ENCODE data around the gene CACNA1S. TPM values are rescaled to one million over a fixed set of nuclear protein-coding genes. Genes with fewer than 3 reads are reported as not detected.

The CACNA1S gene
- total and polyA plus RNA-seq, 2 of the 8 experiments (the other 6 are each of a cell fraction or from before 2014, with no cell fraction given): 0.06 TPM; not detected in 1

- DNase-seq (ENCODE audit: low read depth in 1 of 2, low spot score in 2 of 2) (no peak), FAIRE-seq (no peak)
- no peaks in the 10 kb centered on the region for H3K4me1 ChIP-seq (replicated peaks in 1 of 4; ENCODE audit: control insufficient read depth in 3 of 4, insufficient read depth in 4 of 4, low read length in 3 of 4)
- no peak overlapping the region for H3K23ac ChIP-seq (ENCODE audit: insufficient read length)
- H2BK12ac ChIP-seq (ENCODE audit: low read depth, low read length): no peak overlapping the region
- no peak overlapping the region for H3K4ac ChIP-seq (replicated peaks; ENCODE audit: insufficient read length, low read depth, low read length)
- no peak overlapping the region for H3K18ac ChIP-seq (ENCODE audit: extremely low read depth, low read length)
- H3K36me3 ChIP-seq (ENCODE audit: control insufficient read depth in 2 of 4, insufficient read depth in 4 of 4, low read length in 3 of 4): peaks cover 0 to 36% (median 16%) of the 10 kb centered on the region in 4 experiments; a peak in 6 of 8 replicates
- H2BK5ac ChIP-seq (ENCODE audit: low read depth, low read length): no peak overlapping the region
- no peak overlapping the region for H2BK120ac ChIP-seq (replicated peaks; ENCODE audit: low read depth, low read length)
- POLR2A ChIA-PET (ENCODE audit: partially characterized antibody): interaction anchor here (1.0 to 1.9 kb wide), 2 partner anchors 18 to 23 kb away, joined by 4 to 5 read pairs; no protein-coding TSS in a partner anchor
- no peaks in the 10 kb centered on the region for H3K79me2 ChIP-seq (ENCODE audit: control insufficient read depth in 1 of 2, insufficient read depth in 2 of 2, low read length in 2 of 2)
- peaks cover 0 to 6% of the 10 kb centered on the region in 2 experiments for H4K20me1 ChIP-seq (replicated peaks in 1 of 2; ENCODE audit: control insufficient read depth in 1 of 2, insufficient read depth in 2 of 2, low read length in 2 of 2)
- H4K91ac ChIP-seq (replicated peaks; ENCODE audit: insufficient read length, low read length): no peak overlapping the region
- CTCF ChIA-PET (ENCODE audit: partially characterized antibody): interaction anchor here (0.7 to 28.5 kb wide), 10 partner anchors 11 to 456 kb away, joined by 3 to 640 read pairs (median 9); partner anchors contain the start of gene KIF21B
- no peaks in the 10 kb centered on the region for H3K79me1 ChIP-seq (ENCODE audit: low read depth, low read length)
- H4K8ac ChIP-seq (ENCODE audit: extremely low read depth, insufficient read depth, low read length): no peak overlapping the region; the same call in 1 of the 2 replicates
- H2AFZ ChIP-seq (ENCODE audit: low read length): no peak overlapping the region
- WGBS, 2 experiments (ENCODE audit: extremely low coverage in 1 of 2, insufficient coverage in 1 of 2, insufficient read length in 1 of 2, insufficient replicate concordance in 2 of 2, low coverage in 1 of 2, low lambda C conversion rate in 2 of 2, missing lambda C conversion rate in 1 of 2): 96% methylated on average over 8 of the region's 10 CpGs; no CpG with 5 or more reads in 1 of the 2 experiments
- H3K9ac ChIP-seq (replicated peaks in 1 of 4; ENCODE audit: extremely low read depth in 1 of 4, low read depth in 3 of 4, low read length in 3 of 4): no peak overlapping the region
- no peak overlapping the region for H3K4me2 ChIP-seq (ENCODE audit: insufficient read depth in 1 of 2, low read depth in 2 of 2, low read length in 2 of 2)
- no peak overlapping the region for H2BK15ac ChIP-seq (ENCODE audit: low read length)
- H3K4me3 ChIP-seq (ENCODE audit: extremely low read depth in 1 of 4, insufficient read depth in 2 of 4, low read depth in 3 of 4, low read length in 4 of 4): no peak overlapping the region
- no peaks in the 10 kb centered on the region for H3K27me3 ChIP-seq (replicated peaks in 1 of 4; ENCODE audit: control insufficient read depth in 3 of 4, extremely low read depth in 1 of 4, insufficient read depth in 3 of 4, low read length in 3 of 4)
- no peak overlapping the region for H3K56ac ChIP-seq (replicated peaks; ENCODE audit: insufficient read length, low read depth, low read length)
- H2AK5ac ChIP-seq (ENCODE audit: low read depth, low read length): no peak overlapping the region
- H3K27ac ChIP-seq (ENCODE audit: low read depth, low read length): no peak overlapping the region
- H3K14ac ChIP-seq (ENCODE audit: insufficient read length): no peak overlapping the region
- no peak overlapping the region for H2BK20ac ChIP-seq (ENCODE audit: low read length)
- H3K23me2 ChIP-seq (ENCODE audit: low read depth, low read length): no peaks in the 10 kb centered on the region
- H4K5ac ChIP-seq (ENCODE audit: insufficient read length, low read depth, low read length): no peak overlapping the region
- no peaks in the 10 kb centered on the region for H3K9me3 ChIP-seq (ENCODE audit: insufficient read depth in 2 of 2, low read depth in 1 of 2, low read length in 1 of 2)
- TF ChIP-seq HDAC2 (IDR thresholded peaks at IDR 0.05; ENCODE audit: borderline replicate concordance in 1 of 2, low read depth in 2 of 2, low read length in 2 of 2) (no peak), BACH1 (IDR thresholded peaks at IDR 0.05; ENCODE audit: low read length) (no peak), RNF2 (IDR thresholded peaks at IDR 0.05; ENCODE audit: borderline replicate concordance, low read depth, low read length, missing control alignments, poor library complexity, severe bottlenecking) (no peak), ATF2 (IDR thresholded peaks at IDR 0.05; ENCODE audit: low read length) (no peak), NANOG (IDR thresholded peaks at IDR 0.05; ENCODE audit: insufficient read depth, low read depth, low read length, poor library complexity, severe bottlenecking) (no peak), SIRT6 (IDR thresholded peaks at IDR 0.05; ENCODE audit: low read length) (no peak), E2F6 (IDR thresholded peaks at IDR 0.05) (no peak), TCF12 (IDR thresholded peaks at IDR 0.05; ENCODE audit: low read depth, low read length) (no peak), KDM5A (IDR thresholded peaks at IDR 0.05; ENCODE audit: low read length) (no peak), NRF1 (IDR thresholded peaks at IDR 0.05; ENCODE audit: low read depth, low read length) (no peak)
Measured at GRCh38 chr1:200991097-200991614, 121.1 kb downstream of the CACNA1S start.

Data from H1 (cell line).